Measurements from ENCODE around the gene EIF3CL. TPM values are rescaled to one million over a fixed set of nuclear protein-coding genes. Genes with fewer than 3 reads are reported as not detected.

EIF3CL gene
- 61.2 to 124 TPM (median 71.7 TPM) in 5 replicates for total RNA-seq (2022; extraction: Qiagen RNA extraction)

GRCh38 chr16:28403220-28404072 lies at the start of gene EIF3CL:
EIF3CL (minus strand) TSS chr16:28403841; CDS start chr16:28403618, 223 bp downstream.

GRCh38 chr16:28363408-28363807 lies 40.2 kb downstream of the EIF3CL start, which contains the start of gene NPIPB6:
NPIPB6 (minus strand) TSS chr16:28363508; CDS start chr16:28362822, 686 bp downstream.

Other genes with a start within 250 kb of the EIF3CL start
- 74.1 to 104 TPM (median 97.1 TPM) in 5 replicates for gene XPO6, start 191.9 kb downstream of the EIF3CL start, total RNA-seq (2022; extraction: Qiagen RNA extraction)
- gene SBK1, start 111.3 kb downstream of the EIF3CL start, total RNA-seq (2022; extraction: Qiagen RNA extraction) = 0.19 to 0.36 TPM (median 0.26 TPM) in 5 replicates
- gene NPIPB6, start 40.3 kb downstream of the EIF3CL start, total RNA-seq (2022; extraction: Qiagen RNA extraction) = 1.2 to 2.0 TPM (median 1.7 TPM) in 5 replicates
- 0.29 to 0.50 TPM (median 0.37 TPM) in 4 of 5 replicates, not detected in the other for gene NPIPB7, start 68.5 kb upstream of the EIF3CL start, total RNA-seq (2022; extraction: Qiagen RNA extraction)
- 19.4 to 38.3 TPM (median 32.4 TPM) in 5 replicates for gene CLN3, start 88.2 kb upstream of the EIF3CL start, total RNA-seq (2022; extraction: Qiagen RNA extraction)
- gene APOBR, start 90.8 kb upstream of the EIF3CL start, total RNA-seq (2022; extraction: Qiagen RNA extraction) = 0.04 to 0.09 TPM (median 0.05 TPM) in 3 of 5 replicates, not detected in the others
- gene IL27, start 103.0 kb upstream of the EIF3CL start, total RNA-seq (2022; extraction: Qiagen RNA extraction) = not detected in 5 replicates
- gene NUPR1, start 135.1 kb upstream of the EIF3CL start, total RNA-seq (2022; extraction: Qiagen RNA extraction) = 11.2 to 18.4 TPM (median 14.4 TPM) in 5 replicates
- gene SGF29, start 150.1 kb upstream of the EIF3CL start, total RNA-seq (2022; extraction: Qiagen RNA extraction) = 18.3 to 24.9 TPM (median 20.4 TPM) in 5 replicates
- gene SULT1A2, start 193.2 kb upstream of the EIF3CL start, total RNA-seq (2022; extraction: Qiagen RNA extraction) = 0.11 to 0.19 TPM (median 0.16 TPM) in 4 of 5 replicates, not detected in the other
- 5.3 to 6.6 TPM (median 5.5 TPM) in 5 replicates for gene SULT1A1, start 206.2 kb upstream of the EIF3CL start, total RNA-seq (2022; extraction: Qiagen RNA extraction)
- 0.59 TPM in 1 of 5 replicates, not detected in the others for gene NPIPB8, start 234.2 kb upstream of the EIF3CL start, total RNA-seq (2022; extraction: Qiagen RNA extraction)

All from A549 treated with Mapracorat at 1 μM for 4 hours (cell line).